Right cardiac atrium (tissue), 5 donors: ENCODE data around the gene FAM222A. TPM values are rescaled to one million over a fixed set of nuclear protein-coding genes. Genes with fewer than 3 reads are reported as not detected.

ENCODE experiments used
- ATAC-seq, 2 donors: fragments of 200-7000 bp; cut with Tn5 transposase; one replicate each; pipeline versions ENCODE4 v1.8.0 to v1.9.1; 2020; ENCODE audit warnings: moderate library complexity in 2 of 2, mild to moderate bottlenecking in 1 of 2
- DNase-seq, 3 donors: peaks; one replicate each; pipeline ENCODE4 v3.0.0-alpha.2; 2020
- H3K27ac ChIP-seq: one replicate; pipeline ENCODE4 v1.5.1; 2013; ENCODE audit warnings: mild to moderate bottlenecking, low read length, control low read depth, moderate library complexity
- H3K27me3 ChIP-seq: one replicate; pipeline ENCODE4 v1.6.1; 2013; ENCODE audit not compliant: control insufficient read depth, insufficient read depth
- H3K4me1 ChIP-seq: one replicate; pipeline ENCODE4 v1.6.1; 2013; ENCODE audit warnings: low read length; ENCODE audit not compliant: control insufficient read depth, insufficient read depth
- H3K4me3 ChIP-seq: one replicate; pipeline ENCODE4 v1.5.1; 2013; ENCODE audit warnings: low read length, control low read depth
- H3K9me3 ChIP-seq: one replicate; pipeline ENCODE4 v1.6.1; 2013; ENCODE audit warnings: low read length; ENCODE audit not compliant: control insufficient read depth
- WGBS: extraction: QIAGEN DNeasy Blood & Tissue Kit; methylation state at CpG from one replicate; pipeline ENCODE4 v1.1.7; 2013; 5-methylcytosine and 5-hydroxymethylcytosine counted together
- intact Hi-C, 4 donors: fragments of 100-400 bp; cut with DNase I; formaldehyde crosslinking; loops; one replicate each; pipeline versions ENCODE4 v1.11.0 to v1.14.0; 2022 to 2023
- polyA plus RNA-seq: library from polyadenylated mRNA; stranded (reverse); fragments of 200-250 nt; gene quantifications from one replicate; pipeline ENCODE4 v1.2.3, GENCODE V29; 2013
- total RNA-seq, 4 donors: library from RNA; stranded (reverse); fragmentation: NEBNext Ultra II Directional; extraction: Animal tissue kit (Norgen Biotek cat#: 25700); gene quantifications; one replicate each; pipeline ENCODE4 v1.2.1, GENCODE V29; 2021
- donor health status: healthy with polysubstance abuse.
- donor health status: DM: no; HTN: yes; CAD: no.
- donor health status: DM: no; HTN: no; CAD: no.
- donor health status: DM: no; HTN: yes; CAD: no; lungs with severe emphysema.
- donor health status: DM: yes; HTN: yes; CAD: no.

FAM222A gene
- total and polyA plus RNA-seq, 5 donors, result 9.3 to 16.4 (median 10.6) TPM

DNA sequence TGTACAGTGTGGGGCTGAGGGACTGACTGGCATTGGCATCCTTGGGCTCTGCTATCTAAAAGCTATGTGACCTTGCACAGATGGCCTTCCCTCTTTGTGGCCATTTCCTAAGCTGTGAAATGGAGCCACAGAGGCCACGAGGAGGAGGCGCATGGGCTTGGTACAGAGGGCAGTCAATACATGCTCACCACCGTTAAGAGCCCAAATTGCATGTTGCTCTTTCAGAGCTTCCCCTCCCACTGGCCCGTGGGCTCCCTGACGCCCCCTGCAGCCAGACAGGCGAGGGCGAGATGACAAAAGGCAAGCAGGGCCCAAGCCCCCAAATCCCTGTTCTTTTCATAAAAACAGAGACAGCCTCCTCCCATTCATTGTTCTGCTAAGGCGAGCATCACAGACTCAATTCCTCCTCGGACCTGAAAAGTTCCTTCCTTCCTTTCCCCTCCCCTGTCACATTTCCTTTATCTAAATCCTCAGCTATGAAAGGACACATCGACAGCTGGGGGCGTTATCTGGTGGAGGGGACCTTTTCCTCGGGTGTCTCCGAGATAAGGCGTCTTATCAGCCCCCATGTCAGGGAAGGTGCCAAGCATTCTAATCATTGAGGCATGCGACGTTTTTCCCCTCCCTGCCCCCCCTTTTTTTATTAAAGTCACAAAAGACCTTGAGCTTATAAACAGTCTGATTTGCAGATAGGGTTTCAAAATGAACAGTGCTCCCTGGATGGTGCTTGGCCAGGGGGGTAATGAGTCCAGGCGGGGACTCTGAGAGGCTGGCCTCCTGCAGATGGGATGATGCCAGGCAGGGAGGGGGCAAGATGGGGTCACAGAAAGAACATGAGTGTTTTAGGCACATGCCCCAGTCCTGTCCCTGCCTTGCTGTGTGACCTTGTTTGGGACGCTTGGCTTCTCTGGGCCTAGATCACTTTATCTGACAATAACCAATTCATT lies 26.4 kb downstream of the FAM222A start:
- DNase-seq (peak in 2 of 3 donors; percentile 15 to 19), ATAC-seq (peak in 1 of 2 donors; percentile 6)
- H3K27me3 ChIP-seq, result no peaks in the 10 kb centered on the region
- H3K4me1 ChIP-seq, result peaks cover 15% of the 10 kb centered on the region
- intact Hi-C loops, result no loop called here
- H3K9me3 ChIP-seq, result no peaks in the 10 kb centered on the region
- H3K27ac ChIP-seq, result no peak overlapping the region
- WGBS, result 20% methylated on average over 18 of the region's 18 CpGs
- H3K4me3 ChIP-seq, result no peak overlapping the region

DNA sequence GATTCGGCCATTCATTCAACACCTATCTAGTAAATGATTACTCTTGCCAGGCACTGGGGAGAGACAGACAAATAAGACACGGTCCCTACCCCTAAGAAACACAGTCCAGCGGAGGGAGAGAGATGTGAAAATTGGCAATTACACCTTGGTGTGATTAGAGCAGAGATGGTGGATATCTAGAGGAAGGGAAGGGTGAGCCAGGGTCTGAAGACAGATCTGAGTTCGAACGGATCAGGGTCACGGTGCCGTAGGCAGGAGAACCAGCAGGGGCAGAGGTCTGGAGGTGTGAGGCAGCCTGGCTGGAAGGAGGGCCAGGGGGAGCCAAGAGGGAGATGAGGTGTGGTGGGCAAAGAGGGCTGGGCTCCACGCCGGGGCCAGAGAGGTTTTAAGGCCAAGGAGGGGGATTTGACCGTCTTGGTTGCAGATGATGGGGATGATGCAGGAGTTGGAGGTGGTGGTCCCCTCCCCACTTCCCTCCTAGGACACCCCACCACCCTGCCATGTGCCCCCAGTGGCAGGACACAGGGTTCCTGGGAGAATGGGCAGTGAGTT lies 27.1 kb downstream of the FAM222A start:
- 74% methylated on average over 10 of the region's 10 CpGs for WGBS

DNA sequence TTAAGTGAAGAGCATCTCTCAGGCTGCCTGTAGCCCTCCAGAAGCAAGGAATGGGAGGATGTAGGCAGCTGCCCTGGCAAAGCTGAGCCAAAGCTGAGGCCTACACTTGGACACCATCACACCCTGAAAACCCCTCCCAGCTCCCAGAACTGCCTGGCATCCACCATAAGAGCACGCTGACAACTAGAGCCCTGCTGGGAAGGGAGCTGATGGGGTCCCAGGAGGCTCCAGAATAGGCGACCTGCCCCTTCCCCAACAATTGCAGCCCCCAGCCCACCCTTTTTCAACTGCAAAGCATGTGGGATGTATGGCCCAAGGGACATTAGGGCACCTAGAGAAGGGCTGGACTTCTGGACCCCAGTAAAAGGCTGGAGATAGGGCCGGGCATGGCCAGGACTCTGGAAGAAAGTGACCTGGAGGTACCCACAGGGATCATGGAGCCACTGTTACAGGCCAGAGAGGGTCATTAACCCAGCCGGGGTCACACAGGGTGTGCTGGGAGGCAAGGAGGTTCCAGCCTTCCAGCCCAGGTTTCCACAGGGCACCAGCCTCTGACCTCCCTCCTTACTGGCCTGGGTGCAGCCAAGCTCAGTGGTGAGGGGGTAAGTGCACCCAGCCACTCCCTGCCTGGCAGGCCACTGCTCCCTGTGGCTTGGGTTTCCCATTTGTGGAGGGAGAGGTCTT lies 27.8 kb downstream of the FAM222A start:
- DNase-seq (peak in 2 of 3 donors; percentile 5 to 32), ATAC-seq (no peak)
- Histone ChIP-seq H3K4me3 (no peak overlapping the region), H3K9me3 (no peaks in the 10 kb centered on the region), H3K27me3 (no peaks in the 10 kb centered on the region), H3K4me1 (peaks cover 12% of the 10 kb centered on the region), H3K27ac (no peak overlapping the region)
- 85% methylated on average over 4 of the region's 4 CpGs for WGBS
- intact Hi-C loops, result no loop called here

More for the DNA sequence above, 27.1 kb downstream of the FAM222A start:
- DNase-seq, result peak in 2 of 3 donors; percentile 3 to 24
- no peaks in the 10 kb centered on the region for H3K9me3 ChIP-seq
- no peak overlapping the region for H3K27ac ChIP-seq
- no peak for ATAC-seq
- H3K4me1 ChIP-seq, result peaks cover 15% of the 10 kb centered on the region
- intact Hi-C loops, result no loop called here
- H3K27me3 ChIP-seq, result no peaks in the 10 kb centered on the region
- H3K4me3 ChIP-seq, result no peak overlapping the region

DNA sequence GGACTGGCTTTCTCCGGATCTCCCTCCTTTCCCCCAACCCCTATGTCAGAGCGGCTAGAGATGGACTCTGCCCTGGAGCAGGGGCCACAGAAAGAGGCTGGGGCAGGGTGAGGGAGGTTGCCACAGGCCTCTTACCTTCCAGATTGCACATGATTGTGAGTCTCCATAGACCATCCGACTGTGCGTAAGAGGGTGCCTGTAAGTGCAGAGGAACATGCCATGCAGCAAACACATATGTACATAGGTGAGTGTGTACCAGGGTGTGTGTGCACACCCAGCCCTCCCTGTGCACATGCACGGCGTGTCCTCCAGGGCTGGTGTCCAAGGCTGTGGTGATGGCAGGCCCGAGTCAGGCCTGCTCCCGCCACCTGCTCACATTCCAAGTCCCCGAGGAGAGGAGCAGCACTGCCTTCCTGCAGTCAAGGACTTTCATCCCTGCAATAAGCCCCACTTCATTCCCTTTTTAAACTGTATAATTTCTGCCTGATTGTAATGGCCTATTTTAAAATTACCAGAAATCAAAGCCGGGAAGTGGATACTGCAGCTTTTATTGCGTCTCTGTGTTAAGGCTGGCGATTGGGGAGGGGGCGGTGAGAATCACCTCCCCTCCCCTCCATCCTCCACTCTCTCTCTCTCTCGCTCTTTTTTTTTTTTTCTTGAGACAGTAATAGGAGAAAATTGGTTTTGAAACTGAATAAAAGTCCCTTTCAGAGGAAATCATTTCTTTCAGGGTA lies 28.5 kb downstream of the FAM222A start:
- Histone ChIP-seq H3K9me3 (no peaks in the 10 kb centered on the region), H3K4me1 (peaks cover 12% of the 10 kb centered on the region), H3K27me3 (no peaks in the 10 kb centered on the region), H3K27ac (no peak overlapping the region), H3K4me3 (no peak overlapping the region)
- ATAC-seq (no peak), DNase-seq (peak in 2 of 3 donors; percentile 9 to 25)
- 83% methylated on average over 14 of the region's 14 CpGs for WGBS
- intact Hi-C loops, result no loop called here

DNA sequence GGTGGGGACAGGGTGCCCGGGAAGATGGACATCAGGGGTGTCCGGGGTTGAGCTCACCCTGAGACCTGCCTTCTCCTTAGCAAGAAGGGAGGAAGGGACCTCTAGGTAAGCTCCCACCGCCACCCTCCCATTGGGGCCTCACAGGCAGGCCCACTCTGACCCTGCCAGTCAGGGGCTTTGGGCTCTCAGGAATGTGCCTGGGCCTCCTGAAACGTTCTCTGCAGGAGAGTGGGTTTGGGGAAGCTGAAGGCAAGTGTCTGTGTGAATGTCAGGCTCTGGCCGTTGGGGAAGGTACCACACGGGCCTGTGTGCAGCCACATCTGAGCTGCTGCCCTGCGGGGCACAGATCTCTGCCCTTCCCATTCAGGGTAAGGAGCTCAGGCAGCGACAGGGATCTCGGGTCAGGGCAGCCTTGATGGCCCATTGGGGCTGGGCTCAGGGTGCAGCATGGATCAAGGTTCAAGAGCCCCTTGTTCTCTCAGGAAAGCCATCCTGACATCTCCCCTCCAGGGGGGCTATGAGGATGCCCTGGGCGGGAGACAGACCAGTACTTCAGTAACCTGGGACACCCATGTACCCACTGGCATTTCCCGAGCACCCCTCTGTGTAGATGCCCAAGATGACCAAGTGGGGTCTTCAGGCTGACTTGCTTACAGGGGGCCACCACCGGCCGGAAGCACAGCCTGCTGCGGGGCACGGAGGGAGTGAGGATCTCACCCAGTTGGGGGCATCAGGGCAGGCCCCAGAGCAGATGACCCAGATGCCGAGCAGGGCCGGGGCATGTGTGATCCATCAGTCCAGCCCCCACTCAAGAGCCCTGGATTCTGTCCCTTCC lies 29.7 kb downstream of the FAM222A start:
- ATAC-seq (no peak), DNase-seq (peak in 2 of 3 donors; percentile 4 to 34)
- 91% methylated on average over 17 of the region's 17 CpGs for WGBS
- Histone ChIP-seq H3K4me3 (no peak overlapping the region), H3K27ac (no peak overlapping the region), H3K9me3 (no peaks in the 10 kb centered on the region), H3K27me3 (no peaks in the 10 kb centered on the region), H3K4me1 (peaks cover 12% of the 10 kb centered on the region)
- intact Hi-C loops, result no loop called here

DNA sequence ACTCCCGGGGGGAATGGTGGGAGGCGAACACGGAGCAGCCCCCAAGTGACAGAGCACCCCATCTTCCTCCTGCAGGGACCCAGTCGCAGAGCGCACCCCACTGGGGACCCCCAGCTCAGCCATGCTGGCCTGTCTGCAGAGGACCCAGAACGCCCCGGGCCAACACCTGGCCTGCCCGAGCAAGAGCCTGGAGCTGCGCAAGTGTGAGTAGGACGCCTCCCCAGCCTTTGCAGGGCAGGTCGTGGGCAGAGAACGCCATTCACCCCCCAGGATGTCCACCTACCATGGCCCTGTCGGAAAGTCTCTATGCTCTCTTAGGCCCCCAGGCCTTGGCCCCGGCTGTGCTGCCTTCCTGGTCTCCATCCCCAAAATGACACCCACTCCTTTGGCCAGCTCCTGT lies 30.4 kb downstream of the FAM222A start:
- no peak for ATAC-seq

DNA sequence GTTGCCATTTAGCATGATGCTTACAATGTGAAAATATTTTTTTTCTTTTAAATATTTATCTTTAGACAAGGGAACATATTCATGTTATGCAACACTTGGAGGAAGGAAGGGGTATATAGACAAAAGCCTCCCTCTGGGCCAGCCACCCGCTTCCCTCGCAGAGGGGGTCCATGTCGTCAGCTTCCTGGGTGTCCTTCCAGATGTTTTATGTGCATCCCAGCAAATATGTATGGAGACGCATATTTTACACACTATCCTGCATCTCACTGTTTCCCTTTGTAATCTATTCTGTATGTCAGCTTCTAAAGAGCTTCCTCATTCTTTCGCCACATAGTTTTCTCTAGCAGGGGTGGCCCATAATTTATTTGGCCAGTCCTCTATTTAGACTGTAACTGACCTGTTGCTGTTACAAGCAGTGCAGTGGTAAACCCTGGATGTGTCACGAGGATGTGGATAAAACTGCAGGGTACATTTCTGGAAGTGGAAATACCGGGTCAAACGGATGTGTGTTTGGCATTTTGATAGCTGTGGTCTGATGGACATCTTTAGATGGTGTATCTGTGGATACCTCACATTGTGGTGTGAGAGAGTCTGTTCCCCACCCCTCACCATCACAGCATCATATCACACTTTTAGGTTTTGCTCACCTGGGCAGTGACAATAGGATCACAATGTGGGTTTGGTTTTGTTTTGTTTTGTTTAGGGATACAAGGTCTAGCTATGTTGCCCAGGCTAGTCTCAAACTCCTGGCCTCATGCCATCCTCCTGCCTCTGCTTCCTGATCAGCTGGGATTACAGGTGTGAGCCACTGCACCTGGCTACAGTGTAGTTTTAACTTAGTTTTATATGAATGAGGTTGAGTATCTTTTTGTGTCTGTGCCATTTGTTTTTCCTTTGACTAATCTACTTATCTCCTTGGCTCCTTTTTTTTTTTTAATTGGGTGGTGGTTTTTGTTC lies 31.6 kb downstream of the FAM222A start:
- H3K4me3 ChIP-seq, result no peak overlapping the region
- ATAC-seq (no peak), DNase-seq (peak in 2 of 3 donors; percentile 9 to 19)
- WGBS, result 58% methylated on average over 8 of the region's 8 CpGs
- peaks cover 5% of the 10 kb centered on the region for H3K4me1 ChIP-seq
- intact Hi-C loops, result no loop called here
- no peaks in the 10 kb centered on the region for H3K27me3 ChIP-seq
- H3K27ac ChIP-seq, result no peak overlapping the region
- H3K9me3 ChIP-seq, result no peaks in the 10 kb centered on the region

More for the DNA sequence above, 30.4 kb downstream of the FAM222A start:
- Histone ChIP-seq H3K9me3 (no peaks in the 10 kb centered on the region), H3K27me3 (no peaks in the 10 kb centered on the region), H3K4me1 (peaks cover 12% of the 10 kb centered on the region), H3K27ac (no peak overlapping the region), H3K4me3 (no peak overlapping the region)
- intact Hi-C loops, result no loop called here
- 96% methylated on average over 14 of the region's 14 CpGs for WGBS
- peak in 2 of 3 donors; percentile 6 to 42 for DNase-seq

DNA sequence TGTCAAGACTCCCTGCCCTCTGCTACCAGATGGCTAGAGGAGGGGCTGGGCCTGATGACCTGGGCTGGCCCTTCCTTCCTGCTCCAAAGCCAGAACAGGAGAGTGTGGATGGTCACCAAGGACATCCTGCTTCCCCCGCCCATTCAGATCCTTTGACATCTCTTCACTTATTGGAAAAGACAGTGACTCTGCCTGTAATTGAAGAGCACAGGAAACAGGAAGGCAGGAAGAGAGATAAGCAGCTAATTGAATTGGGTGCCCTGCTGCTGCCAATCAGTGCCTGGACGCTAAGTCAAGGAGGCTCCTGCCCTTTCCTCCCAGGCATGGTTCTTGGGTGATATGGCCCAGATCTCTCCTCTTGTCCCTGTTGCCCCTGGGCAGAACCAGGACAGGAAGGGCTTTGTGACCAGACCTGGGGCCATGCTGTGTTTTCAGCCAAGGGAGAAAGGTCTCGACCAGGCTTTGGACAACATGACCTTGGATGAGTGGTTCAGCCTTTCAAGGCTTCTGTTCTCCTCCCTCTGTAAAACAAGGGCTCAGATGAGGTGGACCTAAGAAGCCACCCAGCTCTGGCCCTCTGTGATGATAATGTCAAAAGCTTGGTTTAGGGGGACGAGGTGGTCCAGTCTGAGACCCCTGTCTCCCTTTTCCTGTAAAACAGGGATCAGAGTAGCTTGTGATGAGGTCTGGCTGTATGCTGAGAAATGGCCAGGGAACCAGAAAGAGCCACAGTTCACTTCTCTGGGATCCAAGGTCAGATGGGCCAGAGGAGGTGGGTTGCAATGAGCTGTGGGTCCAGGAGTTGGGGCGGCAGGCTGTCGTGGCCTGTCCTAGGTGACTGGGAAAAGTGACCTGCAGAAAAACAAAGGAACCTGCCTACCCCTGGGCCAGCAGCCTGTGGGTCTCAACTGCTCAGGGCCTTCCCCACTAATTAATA lies 38.8 kb downstream of the FAM222A start:
- intact Hi-C loops, result no loop called here
- 71% methylated on average over 6 of the region's 6 CpGs for WGBS
- H3K4me3 ChIP-seq, result no peak overlapping the region
- DNase-seq (peak in 2 of 3 donors; percentile 11 to 12), ATAC-seq (peak in 1 of 2 donors; percentile 41)
- no peaks in the 10 kb centered on the region for H3K27me3 ChIP-seq
- no peak overlapping the region for H3K27ac ChIP-seq
- H3K4me1 ChIP-seq, result no peaks in the 10 kb centered on the region
- no peaks in the 10 kb centered on the region for H3K9me3 ChIP-seq
